Measurements from ENCODE around the gene POLR1C. TPM values are rescaled to one million over a fixed set of nuclear protein-coding genes. Genes with fewer than 3 reads are reported as not detected.
"Not testable (repeated sequence)": the region's sequence is repeated elsewhere in the genome, so short reads cannot be mapped to it uniquely, and the experiment has no call there.

The POLR1C gene
- total RNA-seq, 1 donor, result 28.5 TPM

DNA sequence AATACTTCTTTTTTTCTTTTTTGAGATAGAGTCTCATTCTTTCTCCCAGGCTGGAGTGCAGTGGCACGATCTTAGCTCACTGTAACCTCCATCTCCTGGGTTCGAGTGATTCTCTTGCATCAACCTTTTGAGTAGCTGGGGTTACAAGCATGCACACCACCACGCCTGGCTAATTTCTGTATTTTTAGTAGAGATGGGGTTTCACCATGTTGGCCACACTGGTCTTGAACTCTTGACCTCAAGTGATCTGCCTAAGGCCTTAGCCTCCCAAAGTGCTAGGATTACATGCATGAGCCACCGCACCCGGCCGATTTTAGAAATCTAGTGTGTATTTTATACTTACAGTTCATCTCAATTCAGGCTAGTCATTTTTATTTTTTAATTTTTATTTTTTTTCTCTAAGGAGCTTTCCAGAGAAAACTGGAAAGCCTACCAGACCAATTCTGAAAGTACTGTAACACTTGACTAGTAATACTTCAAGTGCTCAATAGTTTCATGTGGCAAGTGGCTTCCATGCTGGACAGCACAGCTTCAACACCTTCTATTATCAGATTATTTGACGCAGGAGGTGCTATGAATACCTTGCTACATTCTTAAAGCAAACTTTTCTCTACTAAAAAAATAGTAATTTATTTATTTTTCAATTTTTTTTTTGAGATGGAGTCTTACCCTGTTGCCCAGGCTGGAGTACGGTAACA is 25.0 kb downstream of the POLR1C start:
- no peak for DNase-seq (ENCODE audit: low read depth)
- TF ChIP-seq, protein P1, sequence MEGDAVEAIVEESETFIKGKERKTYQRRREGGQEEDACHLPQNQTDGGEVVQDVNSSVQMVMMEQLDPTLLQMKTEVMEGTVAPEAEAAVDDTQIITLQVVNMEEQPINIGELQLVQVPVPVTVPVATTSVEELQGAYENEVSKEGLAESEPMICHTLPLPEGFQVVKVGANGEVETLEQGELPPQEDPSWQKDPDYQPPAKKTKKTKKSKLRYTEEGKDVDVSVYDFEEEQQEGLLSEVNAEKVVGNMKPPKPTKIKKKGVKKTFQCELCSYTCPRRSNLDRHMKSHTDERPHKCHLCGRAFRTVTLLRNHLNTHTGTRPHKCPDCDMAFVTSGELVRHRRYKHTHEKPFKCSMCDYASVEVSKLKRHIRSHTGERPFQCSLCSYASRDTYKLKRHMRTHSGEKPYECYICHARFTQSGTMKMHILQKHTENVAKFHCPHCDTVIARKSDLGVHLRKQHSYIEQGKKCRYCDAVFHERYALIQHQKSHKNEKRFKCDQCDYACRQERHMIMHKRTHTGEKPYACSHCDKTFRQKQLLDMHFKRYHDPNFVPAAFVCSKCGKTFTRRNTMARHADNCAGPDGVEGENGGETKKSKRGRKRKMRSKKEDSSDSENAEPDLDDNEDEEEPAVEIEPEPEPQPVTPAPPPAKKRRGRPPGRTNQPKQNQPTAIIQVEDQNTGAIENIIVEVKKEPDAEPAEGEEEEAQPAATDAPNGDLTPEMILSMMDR (IDR thresholded peaks at IDR 0.05; ENCODE audit: insufficient read depth, low read depth, low read length), result no peak
- H3K4me3 ChIP-seq (ENCODE audit: low read depth, low read length), result no peak overlapping the region

DNA sequence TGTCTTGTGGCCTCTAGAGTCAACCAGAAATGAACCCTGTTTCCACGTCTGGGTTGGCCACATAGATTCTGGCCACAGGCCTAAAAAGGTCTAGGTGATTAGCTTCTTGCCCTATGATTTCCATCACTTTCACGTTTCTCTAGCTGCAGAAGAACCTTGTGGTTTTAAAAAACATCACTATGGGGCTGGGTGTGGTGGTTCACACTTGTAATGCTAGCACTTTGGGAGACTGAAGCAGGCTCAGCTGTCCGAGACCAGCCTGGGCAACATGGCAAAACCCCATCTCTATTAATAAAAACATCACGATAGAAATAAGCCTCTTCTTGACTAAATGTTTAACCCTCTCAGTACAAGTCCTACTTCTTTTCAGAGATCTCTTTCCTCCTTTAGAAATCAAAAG is 27.6 kb downstream of the POLR1C start:
- DNase-seq (ENCODE audit: low read depth), result no peak
- TF ChIP-seq, protein P1 (IDR thresholded peaks at IDR 0.05; ENCODE audit: insufficient read depth, low read depth, low read length), result no peak
- H3K4me3 ChIP-seq (ENCODE audit: low read depth, low read length), result no peak overlapping the region

DNA sequence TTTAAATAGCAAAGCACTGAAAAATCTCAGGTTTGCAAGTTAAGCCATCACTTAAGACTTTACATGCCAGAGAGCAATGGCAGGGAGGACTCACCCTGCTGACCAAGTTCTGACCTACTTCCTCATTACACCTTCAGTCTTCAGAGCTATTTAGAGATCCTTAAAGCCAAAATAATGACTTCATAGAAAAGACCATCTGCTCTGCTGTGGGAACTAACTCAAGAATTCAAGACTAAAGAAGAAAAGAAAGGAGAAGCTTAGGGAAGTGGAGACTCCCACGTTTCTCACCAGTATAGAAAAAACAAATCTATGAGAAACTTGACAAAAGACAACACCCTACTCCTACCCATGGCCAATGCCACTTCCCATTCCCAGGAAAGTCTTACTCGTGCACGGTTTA is 30.3 kb downstream of the POLR1C start:
- H3K4me3 ChIP-seq (ENCODE audit: low read depth, low read length), result no peak overlapping the region
- DNase-seq (ENCODE audit: low read depth), result peak; percentile 8
- TF ChIP-seq, protein P1 (IDR thresholded peaks at IDR 0.05; ENCODE audit: insufficient read depth, low read depth, low read length), result no peak

DNA sequence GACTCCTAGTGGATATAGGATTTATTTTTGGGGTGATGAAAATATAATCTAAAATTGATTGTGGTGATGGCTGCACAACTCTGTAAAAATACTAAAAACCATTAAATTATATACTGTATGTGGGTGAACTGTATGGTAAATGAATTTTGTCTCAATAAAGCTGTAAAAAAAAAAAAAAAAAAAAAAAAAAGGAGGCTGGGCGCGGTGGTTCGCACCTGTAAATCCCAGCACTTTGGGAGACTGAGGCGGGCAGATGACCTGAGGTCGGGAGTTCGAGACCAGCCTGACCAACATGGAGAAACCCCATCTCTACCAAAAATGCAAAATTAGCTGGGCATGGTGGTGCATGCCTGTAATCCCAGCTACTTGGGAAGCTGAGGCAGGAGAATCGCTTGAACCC is 40.7 kb downstream of the POLR1C start:
- not testable (repeated sequence) for DNase-seq (ENCODE audit: low read depth); H3K4me3 ChIP-seq (ENCODE audit: low read depth, low read length)

DNA sequence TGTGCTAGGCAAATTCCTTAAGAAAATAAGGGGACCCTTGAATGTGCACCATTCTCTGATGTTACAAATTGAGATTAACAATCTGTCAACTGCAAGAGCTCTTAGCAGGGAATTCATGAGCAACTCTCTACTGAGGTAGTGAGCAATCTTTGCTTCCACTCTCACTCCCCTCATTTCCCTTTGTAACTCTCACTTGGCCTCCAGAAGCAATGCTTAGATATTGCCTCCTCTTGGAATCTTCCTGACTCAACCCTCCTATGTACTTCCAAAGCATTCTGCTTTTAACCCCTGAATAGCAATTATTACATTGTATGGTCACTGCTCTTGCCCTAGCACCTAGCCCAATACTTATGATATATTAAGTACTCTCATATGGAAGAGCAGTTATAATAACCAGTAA is 42.4 kb downstream of the POLR1C start:
- no peak for DNase-seq (ENCODE audit: low read depth)
- H3K4me3 ChIP-seq (ENCODE audit: low read depth, low read length), result no peak overlapping the region
- TF ChIP-seq, protein P1 (IDR thresholded peaks at IDR 0.05; ENCODE audit: insufficient read depth, low read depth, low read length), result no peak

DNA sequence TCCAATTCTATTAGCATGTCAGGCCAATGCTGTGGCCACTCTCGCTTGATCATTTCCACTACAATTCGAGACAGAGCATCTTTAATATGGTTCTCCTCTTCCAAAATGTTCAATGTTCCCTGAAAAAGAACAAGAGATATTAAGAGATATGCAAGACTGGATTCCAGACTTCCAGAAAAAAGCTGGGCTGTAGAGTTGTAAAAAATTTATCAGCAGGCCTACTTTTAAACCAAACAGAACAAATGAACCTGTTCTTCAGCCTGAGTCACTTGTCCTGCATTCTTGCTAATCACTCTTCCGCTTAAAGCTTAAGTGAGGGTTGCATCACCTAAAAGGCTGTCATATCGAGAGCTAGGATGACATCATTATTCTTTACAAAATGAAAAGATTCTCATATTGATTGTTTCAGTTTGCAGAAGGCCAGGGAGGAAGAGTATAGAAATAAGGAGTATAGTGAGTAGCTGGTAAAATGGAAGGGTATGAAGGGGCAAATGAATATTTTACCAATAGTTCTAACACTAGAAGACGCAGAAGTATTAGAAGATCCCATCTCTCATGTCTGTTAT is 54.1 kb downstream of the POLR1C start:
- H3K4me3 ChIP-seq (ENCODE audit: low read depth, low read length), result no peak overlapping the region
- TF ChIP-seq, protein P1 (IDR thresholded peaks at IDR 0.05; ENCODE audit: insufficient read depth, low read depth, low read length), result no peak
- DNase-seq (ENCODE audit: low read depth), result peak; percentile 44

Small RNA genes lying within 50 kb of the gene (small RNA-seq; reads per million reads assigned to genes)
- gene RF00426 (not detected), gene RNU6-1113P (not detected)

Other genes starting within 250 kb of the POLR1C start
- not detected in 2 replicates for gene SLC22A7, start 218.8 kb upstream of the POLR1C start, total RNA-seq
- gene CRIP3, start 208.3 kb upstream of the POLR1C start, total RNA-seq, result not detected in 2 replicates
- 10.3 and 12.5 TPM in 2 replicates for gene ZNF318, start 147.4 kb upstream of the POLR1C start, total RNA-seq
- gene ABCC10, start 89.5 kb upstream of the POLR1C start, total RNA-seq, result 31.1 and 33.8 TPM in 2 replicates
- gene DLK2, start 61.5 kb upstream of the POLR1C start, total RNA-seq, result 0.64 and 1.7 TPM in 2 replicates
- gene TJAP1, start 39.5 kb upstream of the POLR1C start, total RNA-seq, result 13.4 and 13.9 TPM in 2 replicates
- gene LRRC73, start 6.7 kb upstream of the POLR1C start, total RNA-seq, result under 0.01 TPM in 2 replicates
- 57.3 and 92.8 TPM in 2 replicates for gene YIPF3, start 163 bp upstream of the POLR1C start, total RNA-seq
- 28.0 and 43.2 TPM in 2 replicates for gene XPO5, start 58.9 kb downstream of the POLR1C start, total RNA-seq
- gene POLH, start 59.1 kb downstream of the POLR1C start, total RNA-seq, result 20.0 and 40.6 TPM in 2 replicates
- 50.1 and 69.9 TPM in 2 replicates for gene GTPBP2, start 112.2 kb downstream of the POLR1C start, total RNA-seq
- 18.0 and 20.7 TPM in 2 replicates for gene MAD2L1BP, start 118.8 kb downstream of the POLR1C start, total RNA-seq
- 0.86 and 0.97 TPM in 2 replicates for gene RSPH9, start 127.9 kb downstream of the POLR1C start, total RNA-seq
- 26.8 and 34.8 TPM in 2 replicates for gene MRPS18A, start 170.7 kb downstream of the POLR1C start, total RNA-seq